Thyroid gland (tissue), 4 donors: Measurements from ENCODE around the gene PRSS38. TPM values are rescaled to one million over a fixed set of nuclear protein-coding genes. Genes with fewer than 3 reads are reported as not detected.

Source experiments
- DNase-seq, 2 donors: peaks; one replicate each; pipeline ENCODE4 v3.0.0-alpha.2; 2019
- H3K27ac ChIP-seq, 3 donors: fragments of 200-600 bp; sonication (generic); 1 replicate in 2 of 3; 2 replicates in 1 of 3; pipeline ENCODE4 v1.5.1; 2016 to 2019; ENCODE audit warnings: mild to moderate bottlenecking in 1 of 3, moderate library complexity in 1 of 3
- H3K27me3 ChIP-seq: fragments of 200-600 bp; sonication (generic); one replicate; pipeline ENCODE4 v1.5.1; 2019
- H3K36me3 ChIP-seq, 2 donors: fragments of 200-600 bp; sonication (generic); one replicate each; pipeline ENCODE4 v1.5.1; 2016 to 2019
- H3K4me1 ChIP-seq, 2 donors: fragments of 200-600 bp; sonication (generic); one replicate each; pipeline ENCODE4 v1.5.1; 2017 to 2019
- H3K4me3 ChIP-seq, 3 donors: fragments of 200-600 bp; sonication (generic); replicated peaks in 1 of 3; 1 replicate in 2 of 3; 2 replicates in 1 of 3; pipeline ENCODE4 v1.5.1; 2016; ENCODE audit warnings: mild to moderate bottlenecking in 1 of 3
- H3K9me3 ChIP-seq: fragments of 200-600 bp; sonication (generic); one replicate; pipeline ENCODE4 v1.5.1; 2017
- CTCF ChIP-seq, 6 experiments: fragments of 200-600 bp in 3 of 6; fragments of 450-650 bp in 3 of 6; sonication (generic) in 3 of 6; IDR thresholded peaks; one replicate each; pipeline ENCODE4 v1.5.1; 2016 to 2019; ENCODE audit warnings: antibody characterized with exemption in 6 of 6, mild to moderate bottlenecking in 2 of 6, inconsistent platforms in 1 of 6, moderate library complexity in 1 of 6
- POLR2A ChIP-seq, 2 donors: fragments of 450-650 bp; IDR thresholded peaks; one replicate each; pipeline ENCODE4 v1.6.1; 2017; ENCODE audit warnings: antibody characterized with exemption in 2 of 2, mild to moderate bottlenecking in 2 of 2, moderate library complexity in 1 of 2
- WGBS, 2 donors: methylation state at CpG; one replicate each; pipeline ENCODE4 v1.1.5; 2017; 5-methylcytosine and 5-hydroxymethylcytosine counted together
- intact Hi-C: fragments of 100-400 bp; cut with DNase I; formaldehyde crosslinking; loops from one replicate; pipeline ENCODE4 v1.15.1; 2023
- total RNA-seq, 4 donors: library from RNA; depleted of rRNA; stranded (reverse); fragments of >200 nt; gene quantifications; one replicate each; pipeline ENCODE4 v1.2.3, GENCODE V29; 2016

The PRSS38 gene
- total RNA-seq, 4 donors from 2014 or later: not detected

GRCh38 chr1:227771326-227771725 lies 44.1 kb upstream of the PRSS38 start:
- Histone ChIP-seq H3K4me3 (no peak overlapping the region), H3K9me3 (no peaks in the 10 kb centered on the region), H3K27me3 (no peaks in the 10 kb centered on the region), H3K36me3 (peaks cover 17 to 19% of the 10 kb centered on the region in 2 donors), H3K27ac (no peak overlapping the region), H3K4me1 (no peaks in the 10 kb centered on the region)
- intact Hi-C loops: no loop called here
- TF ChIP-seq POLR2A (IDR thresholded peaks at IDR 0.05) (no peak), CTCF (IDR thresholded peaks at IDR 0.05) (no peak)
- DNase-seq: no peak
- 90 to 97% methylated on average over 4 to 6 of the region's 8 CpGs for WGBS, 2 donors

GRCh38 chr1:227771771-227772170 lies 43.7 kb upstream of the PRSS38 start:
- H3K27ac ChIP-seq: no peak overlapping the region
- H3K36me3 ChIP-seq: peaks cover 17 to 19% of the 10 kb centered on the region in 2 donors
- DNase-seq: no peak
- H3K4me3 ChIP-seq: no peak overlapping the region
- H3K9me3 ChIP-seq: no peaks in the 10 kb centered on the region
- no peaks in the 10 kb centered on the region for H3K27me3 ChIP-seq
- WGBS, 2 donors: 87% methylated on average over 5 to 7 of the region's 7 CpGs
- TF ChIP-seq POLR2A (IDR thresholded peaks at IDR 0.05): no peak
- no peak for TF ChIP-seq CTCF (IDR thresholded peaks at IDR 0.05)
- no peaks in the 10 kb centered on the region for H3K4me1 ChIP-seq
- intact Hi-C loops: no loop called here

- no peaks in the 10 kb centered on the region for H3K27me3 ChIP-seq
- peaks cover under 1 to 12% of the 10 kb centered on the region in 2 donors for H3K36me3 ChIP-seq
- TF ChIP-seq POLR2A (IDR thresholded peaks at IDR 0.05): no peak
- TF ChIP-seq CTCF (IDR thresholded peaks at IDR 0.05): no peak
- no peaks in the 10 kb centered on the region for H3K4me1 ChIP-seq
- intact Hi-C loops: no loop called here
- 91 to 94% methylated on average over 15 of the region's 15 CpGs for WGBS, 2 donors
- H3K27ac ChIP-seq: no peak overlapping the region
- DNase-seq: no peak
- H3K4me3 ChIP-seq: no peak overlapping the region
- no peaks in the 10 kb centered on the region for H3K9me3 ChIP-seq
Observed at GRCh38 chr1:227773558-227773957, 41.9 kb upstream of the PRSS38 start.

- no peaks in the 10 kb centered on the region for H3K4me1 ChIP-seq
- H3K4me3 ChIP-seq: no peak overlapping the region
- no peaks in the 10 kb centered on the region for H3K27me3 ChIP-seq
- DNase-seq: no peak
- 88 to 92% methylated on average over 11 to 13 of the region's 13 CpGs for WGBS, 2 donors
- H3K36me3 ChIP-seq: peaks cover 0 to 10% of the 10 kb centered on the region in 2 donors
- intact Hi-C loops: no loop called here
- TF ChIP-seq POLR2A (IDR thresholded peaks at IDR 0.05) (no peak), CTCF (IDR thresholded peaks at IDR 0.05) (no peak)
- H3K27ac ChIP-seq: no peak overlapping the region
- no peaks in the 10 kb centered on the region for H3K9me3 ChIP-seq
Observed at GRCh38 chr1:227774051-227774731, 41.3 kb upstream of the PRSS38 start.

GRCh38 chr1:227774821-227775661 lies 40.4 kb upstream of the PRSS38 start:
- intact Hi-C loops: no loop called here
- H3K9me3 ChIP-seq: no peaks in the 10 kb centered on the region
- H3K4me3 ChIP-seq: no peak overlapping the region
- TF ChIP-seq CTCF (IDR thresholded peaks at IDR 0.05) (no peak), POLR2A (IDR thresholded peaks at IDR 0.05) (no peak)
- H3K36me3 ChIP-seq: peaks cover 0 to 9% of the 10 kb centered on the region in 2 donors
- 79 to 94% methylated on average over 28 of the region's 42 CpGs for WGBS, 2 donors
- DNase-seq: no peak
- H3K27ac ChIP-seq: no peak overlapping the region
- H3K27me3 ChIP-seq: no peaks in the 10 kb centered on the region
- no peaks in the 10 kb centered on the region for H3K4me1 ChIP-seq
